AG09319 (cell line): ENCODE data around the gene DTWD2.
"Not testable (repeated sequence)": the region's sequence is repeated elsewhere in the genome, so short reads cannot be mapped to it uniquely, and the experiment has no call there.

Experiments
- DNase-seq: peaks from one replicate; pipeline ENCODE4 v3.0.0-alpha.2; 2010; ENCODE audit warnings: low read depth; ENCODE audit errors: extremely low read depth
- TF ChIP-seq, protein P1 (sequence below): IDR thresholded peaks from 2 replicates; pipeline ENCODE4 v1.5.1; 2011; ENCODE audit warnings: low read depth, mild to moderate bottlenecking, inconsistent platforms, low read length, moderate library complexity

The DTWD2 gene

DNA sequence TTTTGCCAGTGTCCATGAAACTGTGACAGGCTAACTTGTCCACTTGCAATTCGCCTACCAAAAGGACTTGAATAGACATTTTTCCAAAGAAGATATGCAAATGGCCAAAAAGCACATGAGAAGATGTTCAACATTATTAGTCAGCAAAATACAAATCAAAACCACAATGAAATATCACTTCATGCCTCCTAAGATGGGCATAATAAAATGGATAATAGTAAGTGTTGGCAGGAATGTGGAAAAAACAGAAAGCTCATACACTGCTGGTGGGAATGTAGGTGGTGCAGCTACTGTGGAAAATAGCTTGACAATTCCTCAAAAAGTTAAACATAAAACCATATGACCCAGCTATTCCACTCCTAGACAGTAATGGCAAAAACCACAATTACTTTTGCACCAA lies 7.9 kb downstream of the DTWD2 start:
- DNase-seq, result no peak

DNA sequence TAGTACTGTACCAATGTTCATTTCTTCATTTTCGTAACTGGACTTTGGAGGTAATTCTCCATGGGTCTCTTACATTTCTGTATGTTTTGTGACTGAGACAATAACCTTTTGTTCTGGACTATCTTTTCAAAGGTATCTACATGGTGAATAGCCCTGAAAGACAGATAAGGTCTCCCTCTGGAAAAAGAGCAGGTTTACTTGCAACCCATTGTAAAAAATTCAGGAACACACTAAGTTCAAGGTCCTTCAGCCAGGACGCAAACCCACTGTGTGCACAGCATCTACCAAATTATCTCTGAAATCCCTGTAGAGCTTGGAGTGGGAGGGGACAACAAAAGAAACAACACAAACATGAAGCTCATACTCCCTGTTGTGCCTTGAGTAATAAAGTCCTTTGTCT lies 8.3 kb downstream of the DTWD2 start:
- no peak for DNase-seq
- TF ChIP-seq, protein P1, sequence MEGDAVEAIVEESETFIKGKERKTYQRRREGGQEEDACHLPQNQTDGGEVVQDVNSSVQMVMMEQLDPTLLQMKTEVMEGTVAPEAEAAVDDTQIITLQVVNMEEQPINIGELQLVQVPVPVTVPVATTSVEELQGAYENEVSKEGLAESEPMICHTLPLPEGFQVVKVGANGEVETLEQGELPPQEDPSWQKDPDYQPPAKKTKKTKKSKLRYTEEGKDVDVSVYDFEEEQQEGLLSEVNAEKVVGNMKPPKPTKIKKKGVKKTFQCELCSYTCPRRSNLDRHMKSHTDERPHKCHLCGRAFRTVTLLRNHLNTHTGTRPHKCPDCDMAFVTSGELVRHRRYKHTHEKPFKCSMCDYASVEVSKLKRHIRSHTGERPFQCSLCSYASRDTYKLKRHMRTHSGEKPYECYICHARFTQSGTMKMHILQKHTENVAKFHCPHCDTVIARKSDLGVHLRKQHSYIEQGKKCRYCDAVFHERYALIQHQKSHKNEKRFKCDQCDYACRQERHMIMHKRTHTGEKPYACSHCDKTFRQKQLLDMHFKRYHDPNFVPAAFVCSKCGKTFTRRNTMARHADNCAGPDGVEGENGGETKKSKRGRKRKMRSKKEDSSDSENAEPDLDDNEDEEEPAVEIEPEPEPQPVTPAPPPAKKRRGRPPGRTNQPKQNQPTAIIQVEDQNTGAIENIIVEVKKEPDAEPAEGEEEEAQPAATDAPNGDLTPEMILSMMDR, result no peak

More for the DNA sequence above, 7.9 kb downstream of the DTWD2 start:
- TF ChIP-seq, protein P1, result no peak

DNA sequence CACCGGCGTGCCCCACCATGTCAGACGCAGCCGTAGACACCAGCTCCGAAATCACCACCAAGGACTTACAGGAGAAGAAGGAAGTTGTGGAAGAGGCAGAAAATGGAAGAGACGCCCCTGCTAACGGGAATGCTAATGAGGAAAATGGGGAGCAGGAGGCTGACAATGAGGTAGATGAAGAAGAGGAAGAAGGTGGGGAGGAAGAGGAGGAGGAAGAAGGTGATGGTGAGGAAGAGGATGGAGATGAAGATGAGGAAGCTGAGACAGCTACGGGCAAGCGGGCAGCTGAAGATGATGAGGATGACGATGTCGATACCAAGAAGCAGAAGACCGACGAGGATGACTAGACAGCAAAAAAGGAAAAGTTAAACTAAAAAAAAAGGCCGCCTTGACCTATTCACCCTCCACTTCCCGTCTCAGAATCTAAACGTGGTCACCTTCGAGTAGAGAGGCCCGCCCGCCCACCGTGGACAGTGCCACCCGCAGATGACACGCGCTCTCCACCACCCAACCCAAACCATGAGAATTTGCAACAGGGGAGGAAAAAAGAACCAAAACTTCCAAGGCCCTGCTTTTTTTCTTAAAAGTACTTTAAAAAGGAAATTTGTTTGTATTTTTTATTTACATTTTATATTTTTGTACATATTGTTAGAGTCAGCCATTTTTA lies 14.4 kb downstream of the DTWD2 start:
- DNase-seq, result not testable (repeated sequence)

DNA sequence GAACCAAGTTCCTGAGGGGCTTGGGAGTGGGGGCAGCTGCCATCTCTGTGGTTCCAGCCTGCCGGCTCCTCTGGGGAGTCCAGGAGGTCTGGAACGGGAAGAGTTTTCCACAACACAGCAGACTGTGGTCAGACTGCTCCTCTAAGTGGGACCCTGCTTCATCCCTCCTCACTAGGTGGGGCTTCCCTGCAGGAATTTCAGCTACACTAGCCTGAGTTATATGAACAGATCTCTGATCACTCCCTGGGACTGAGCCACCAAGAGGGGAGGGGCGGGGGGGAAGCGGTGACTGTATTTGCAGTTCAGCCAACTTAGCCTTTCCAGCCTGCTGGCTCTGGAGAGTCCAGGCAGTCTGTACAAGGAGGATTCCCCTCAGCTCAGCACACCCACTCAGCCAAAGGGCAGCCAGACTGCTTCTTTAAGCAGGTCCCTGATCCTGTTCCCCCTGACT lies 19.4 kb downstream of the DTWD2 start:
- DNase-seq, result no peak
- TF ChIP-seq, protein P1, result no peak

DNA sequence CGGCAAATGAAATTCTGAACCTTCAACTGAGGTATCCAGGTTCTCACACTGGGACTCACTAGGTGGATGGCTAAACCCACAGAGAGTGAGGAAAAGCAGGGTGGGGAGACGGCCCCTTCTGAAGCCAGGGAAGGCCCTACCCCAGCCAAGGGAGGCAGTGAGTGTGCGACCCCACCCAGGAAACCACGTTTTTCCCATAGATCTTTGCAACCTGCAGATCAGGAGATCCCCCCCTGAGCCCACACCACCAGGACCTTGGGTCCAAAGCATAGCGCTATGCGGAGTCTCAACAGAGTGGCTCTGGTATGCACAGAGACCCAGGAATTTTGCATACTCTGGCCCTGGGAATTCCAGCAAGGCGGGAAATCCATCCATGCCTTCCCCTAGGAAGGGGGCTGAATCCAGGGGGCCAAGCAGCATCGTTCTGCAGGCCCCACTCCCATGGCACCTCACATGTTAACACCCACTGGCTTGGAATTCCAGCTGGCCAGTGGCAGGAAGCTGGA lies 19.9 kb downstream of the DTWD2 start:
- DNase-seq, result no peak
- TF ChIP-seq, protein P1, result no peak

DNA sequence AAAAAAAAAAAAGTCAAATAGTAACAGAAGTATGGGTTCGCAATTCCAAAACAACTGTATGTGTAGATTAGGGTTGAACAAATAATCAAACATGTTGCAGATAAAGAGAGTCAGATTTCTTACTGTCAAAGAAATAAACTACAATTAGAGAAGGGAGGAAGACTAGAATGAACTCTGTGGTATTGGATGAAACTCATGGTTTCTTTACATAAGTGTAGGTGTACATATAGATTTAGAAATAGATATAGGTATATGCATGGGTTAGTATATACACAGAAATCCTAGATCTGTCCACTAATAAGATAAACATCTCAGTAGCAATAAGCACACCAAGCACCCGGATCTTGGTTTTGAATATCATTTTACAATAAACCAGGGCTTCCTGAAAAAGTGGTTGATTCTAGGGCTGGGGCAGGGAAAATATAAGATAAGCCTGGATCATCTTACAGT lies 21.3 kb downstream of the DTWD2 start:
- TF ChIP-seq, protein P1, result no peak
- DNase-seq, result no peak

DNA sequence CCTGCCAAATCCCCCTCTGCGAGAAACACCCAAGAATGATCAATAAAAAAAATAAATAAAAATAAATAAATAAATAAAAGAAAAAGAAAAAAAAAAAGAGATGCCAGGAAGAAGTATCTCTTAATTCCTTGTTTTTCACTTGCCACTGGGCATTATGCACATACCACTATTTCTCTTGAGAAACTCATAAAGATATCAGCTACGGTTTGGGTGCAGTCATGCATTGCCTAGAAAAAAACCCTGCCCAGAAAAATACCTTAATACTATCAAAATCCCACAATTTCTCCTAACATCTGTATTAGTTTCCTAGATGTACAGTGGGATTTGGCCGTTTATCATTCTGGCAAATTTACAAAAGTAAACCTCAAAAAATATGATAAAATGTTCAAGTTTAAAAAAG lies 22.5 kb downstream of the DTWD2 start:
- TF ChIP-seq, protein P1, result no peak
- no peak for DNase-seq

DNA sequence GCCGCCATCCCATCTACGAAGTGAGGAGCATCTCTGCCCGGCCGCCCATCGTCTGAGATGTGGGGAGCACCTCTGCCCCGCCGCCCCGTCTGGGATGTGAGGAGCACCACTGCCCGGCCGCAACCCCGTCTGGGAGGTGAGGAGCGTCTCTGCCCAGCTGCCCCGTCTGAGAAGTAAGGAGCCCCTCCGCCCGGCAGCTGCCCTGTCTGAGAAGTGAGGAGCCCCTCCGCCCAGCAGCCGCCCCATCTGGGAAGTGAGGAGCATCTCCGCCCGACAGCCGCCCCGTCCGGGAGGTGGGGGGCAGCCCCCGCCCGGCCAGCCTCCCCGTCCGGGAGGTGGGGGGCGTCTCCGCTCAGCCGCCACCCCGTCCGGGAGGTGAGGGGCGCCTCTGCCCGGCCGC lies 23.4 kb downstream of the DTWD2 start:
- DNase-seq, result not testable (repeated sequence)

DNA sequence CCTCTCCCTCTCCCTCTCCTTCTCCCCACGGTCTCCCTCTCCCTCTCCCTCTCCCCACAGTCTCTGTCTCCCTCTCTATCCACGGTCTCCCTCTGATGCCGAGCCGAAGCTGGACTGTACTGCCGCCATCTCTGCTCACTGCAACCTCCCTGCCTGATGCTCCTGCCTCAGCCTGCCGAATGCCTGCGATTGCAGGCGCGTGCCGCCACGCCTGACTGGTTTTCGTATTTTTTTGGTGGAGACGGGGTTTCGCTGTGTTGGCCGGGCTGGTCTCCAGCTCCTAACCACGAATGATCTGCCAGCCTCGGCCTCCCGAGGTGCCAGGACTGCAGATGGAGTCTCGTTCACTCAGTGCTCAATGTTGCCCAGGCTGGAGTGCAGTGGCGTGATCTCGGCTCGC lies 24.0 kb downstream of the DTWD2 start:
- not testable (repeated sequence) for DNase-seq
